Natural killer cell (primary cell): ENCODE measurements around the gene LEMD2. TPM values are rescaled to one million over a fixed set of nuclear protein-coding genes. Genes with fewer than 3 reads are reported as not detected.

Experiments
- ATAC-seq, 3 donors: fragments of 150-1000 bp in 2 of 3; fragments of 200-7000 bp in 1 of 3; cut with Tn5 transposase; 1 replicate in 1 of 3; 2 replicates in 2 of 3; pipeline ENCODE4 v1.10.0; 2021; ENCODE audit warnings: mild to moderate bottlenecking in 2 of 3, moderate library complexity in 2 of 3
- DNase-seq, 2 donors: peaks; one replicate each; pipeline versions ENCODE4 v3.0.0 to v3.0.0-alpha.2; 2013 to 2021; ENCODE audit warnings: mixed read lengths in 1 of 2
- H3K27ac ChIP-seq: one replicate; pipeline ENCODE4 v1.5.1; 2013; ENCODE audit warnings: mild to moderate bottlenecking, low read length
- H3K27me3 ChIP-seq: one replicate; pipeline ENCODE4 v1.6.1; 2013; ENCODE audit warnings: low read length; ENCODE audit not compliant: control insufficient read depth, insufficient read depth
- H3K36me3 ChIP-seq: one replicate; pipeline ENCODE4 v1.6.1; 2013; ENCODE audit warnings: low read length; ENCODE audit not compliant: control insufficient read depth, insufficient read depth
- H3K4me1 ChIP-seq: one replicate; pipeline ENCODE4 v1.6.1; 2013; ENCODE audit warnings: low read length; ENCODE audit not compliant: control insufficient read depth, insufficient read depth
- H3K4me3 ChIP-seq: one replicate; pipeline ENCODE4 v1.5.1; 2013; ENCODE audit warnings: low read length
- H3K9me3 ChIP-seq: one replicate; pipeline ENCODE4 v1.6.1; 2013; ENCODE audit warnings: low read length; ENCODE audit not compliant: control insufficient read depth, insufficient read depth
- H3K27ac Mint-ChIP-seq, 2 donors: one replicate each; pipeline ENCODE4 v1.8.0; 2022; ENCODE audit warnings: mild to moderate bottlenecking in 2 of 2, mixed read lengths in 2 of 2, moderate library complexity in 1 of 2
- H3K27me3 Mint-ChIP-seq, 2 donors: one replicate each; pipeline ENCODE4 v1.8.0; 2022; ENCODE audit warnings: low read depth in 2 of 2, mixed read lengths in 2 of 2
- H3K36me3 Mint-ChIP-seq: one replicate; pipeline ENCODE4 v1.8.0; 2022; ENCODE audit warnings: mixed read lengths
- H3K4me1 Mint-ChIP-seq, 2 donors: one replicate each; pipeline ENCODE4 v1.8.0; 2022; ENCODE audit warnings: mixed read lengths in 2 of 2
- H3K4me3 Mint-ChIP-seq: one replicate; pipeline ENCODE4 v1.8.0; 2022; ENCODE audit warnings: mild to moderate bottlenecking, moderate library complexity, mixed read lengths
- H3K9me3 Mint-ChIP-seq, 2 donors: one replicate each; pipeline ENCODE4 v1.8.0; 2022; ENCODE audit warnings: mixed read lengths in 2 of 2
- WGBS: methylation state at CpG from one replicate; pipeline ENCODE4 v1.1.7; 2013; ENCODE audit warnings: missing lambda C conversion rate; ENCODE audit not compliant: insufficient coverage; 5-methylcytosine and 5-hydroxymethylcytosine counted together
- intact Hi-C: fragments of 100-400 bp; cut with micrococcal nuclease; formaldehyde crosslinking; loops from one replicate; pipeline ENCODE4 v1.14.2; 2022
- total RNA-seq, 4 donors: library from RNA; stranded (reverse); fragments of 120-200 nt in 1 of 4; gene quantifications; one replicate each; pipeline versions ENCODE4 v1.2.3 to v1.2.4, GENCODE V29; 2013 to 2022
- TF ChIP-seq, protein P1 (sequence below): fragments of 200-600 bp; IDR thresholded peaks from one replicate; pipeline ENCODE4 v1.8.0; 2022; ENCODE audit warnings: antibody characterized with exemption

The LEMD2 gene
- total RNA-seq, 3 donors from 2014 or later (not counting 1 experiment from before 2014, with no cell fraction given) = 109 to 133 (median 121) TPM

DNA sequence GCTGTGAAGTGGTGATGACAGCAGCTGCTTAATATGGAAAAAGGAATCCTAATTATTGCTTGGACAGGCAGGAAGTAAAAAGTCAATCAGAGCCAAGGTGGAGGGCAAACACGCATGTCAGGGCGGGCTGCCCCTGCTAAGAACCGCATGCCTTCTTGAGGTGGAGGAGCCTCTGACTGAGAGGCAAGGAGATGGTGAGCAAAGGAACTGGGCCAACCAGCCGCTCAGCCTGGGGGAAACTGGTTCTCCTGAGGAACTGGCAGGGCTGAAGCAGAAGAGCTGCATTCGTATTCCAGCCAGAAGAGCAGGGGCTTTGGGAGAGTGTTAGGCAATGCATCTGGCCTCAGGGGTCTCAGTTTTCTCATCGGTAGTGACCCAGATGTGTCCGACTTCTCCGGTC, 28.0 kb upstream of the LEMD2 start:
- Histone ChIP-seq H3K27me3 (peaks cover 16% of the 10 kb centered on the region), H3K36me3 (no peaks in the 10 kb centered on the region), H3K9me3 (no peaks in the 10 kb centered on the region), H3K4me3 (no peak overlapping the region), H3K27ac (no peak overlapping the region), H3K4me1 (no peaks in the 10 kb centered on the region)
- intact Hi-C loops = no loop called here
- WGBS = 79% methylated on average over 8 of the region's 8 CpGs
- no peak for DNase-seq
- no peaks in the 10 kb centered on the region for H3K4me1 Mint-ChIP-seq
- H3K4me3 Mint-ChIP-seq = no peak overlapping the region
- H3K27ac Mint-ChIP-seq = no peak overlapping the region
- peaks cover 36 to 45% of the 10 kb centered on the region in 2 donors for H3K27me3 Mint-ChIP-seq
- H3K9me3 Mint-ChIP-seq = no peaks in the 10 kb centered on the region
- ATAC-seq = no peak
- TF ChIP-seq, protein P1, sequence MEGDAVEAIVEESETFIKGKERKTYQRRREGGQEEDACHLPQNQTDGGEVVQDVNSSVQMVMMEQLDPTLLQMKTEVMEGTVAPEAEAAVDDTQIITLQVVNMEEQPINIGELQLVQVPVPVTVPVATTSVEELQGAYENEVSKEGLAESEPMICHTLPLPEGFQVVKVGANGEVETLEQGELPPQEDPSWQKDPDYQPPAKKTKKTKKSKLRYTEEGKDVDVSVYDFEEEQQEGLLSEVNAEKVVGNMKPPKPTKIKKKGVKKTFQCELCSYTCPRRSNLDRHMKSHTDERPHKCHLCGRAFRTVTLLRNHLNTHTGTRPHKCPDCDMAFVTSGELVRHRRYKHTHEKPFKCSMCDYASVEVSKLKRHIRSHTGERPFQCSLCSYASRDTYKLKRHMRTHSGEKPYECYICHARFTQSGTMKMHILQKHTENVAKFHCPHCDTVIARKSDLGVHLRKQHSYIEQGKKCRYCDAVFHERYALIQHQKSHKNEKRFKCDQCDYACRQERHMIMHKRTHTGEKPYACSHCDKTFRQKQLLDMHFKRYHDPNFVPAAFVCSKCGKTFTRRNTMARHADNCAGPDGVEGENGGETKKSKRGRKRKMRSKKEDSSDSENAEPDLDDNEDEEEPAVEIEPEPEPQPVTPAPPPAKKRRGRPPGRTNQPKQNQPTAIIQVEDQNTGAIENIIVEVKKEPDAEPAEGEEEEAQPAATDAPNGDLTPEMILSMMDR = no peak
- H3K36me3 Mint-ChIP-seq = no peaks in the 10 kb centered on the region

DNA sequence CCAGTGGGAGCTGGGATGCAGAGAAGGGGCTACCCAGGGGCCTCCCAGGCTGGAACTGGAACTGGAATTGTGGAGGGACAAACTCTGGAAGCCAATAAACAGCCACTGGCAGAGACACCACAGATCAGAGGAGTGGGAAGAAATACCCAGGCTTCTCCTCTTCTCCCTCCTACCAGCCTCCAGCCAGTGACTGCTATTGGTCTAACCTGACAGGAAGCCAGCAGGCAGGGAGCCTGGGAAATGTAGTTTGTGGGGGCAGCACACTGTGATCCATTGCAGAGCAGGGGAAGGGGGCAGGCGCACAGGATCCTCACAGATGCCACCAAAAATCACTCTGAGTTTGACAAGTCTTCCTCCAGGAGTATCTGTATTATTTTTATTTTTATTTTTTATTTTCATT, 26.9 kb upstream of the LEMD2 start:
- no peak for ATAC-seq
- no peaks in the 10 kb centered on the region for H3K36me3 ChIP-seq
- no peaks in the 10 kb centered on the region for H3K9me3 ChIP-seq
- DNase-seq = peak in 1 of 2 donors; percentile 14
- no CpG with 5 or more reads among the region's 1 CpG for WGBS
- H3K9me3 Mint-ChIP-seq = no peaks in the 10 kb centered on the region
- TF ChIP-seq, protein P1 = no peak
- intact Hi-C loops = no loop called here
- no peaks in the 10 kb centered on the region for H3K36me3 Mint-ChIP-seq
- H3K27ac Mint-ChIP-seq = no peak overlapping the region
- no peaks in the 10 kb centered on the region for H3K4me1 Mint-ChIP-seq
- no peak overlapping the region for H3K4me3 Mint-ChIP-seq
- H3K27me3 ChIP-seq = peaks cover 27% of the 10 kb centered on the region
- H3K4me3 ChIP-seq = no peak overlapping the region
- H3K27me3 Mint-ChIP-seq = peaks cover 46 to 51% of the 10 kb centered on the region in 2 donors
- no peak overlapping the region for H3K27ac ChIP-seq
- no peaks in the 10 kb centered on the region for H3K4me1 ChIP-seq

DNA sequence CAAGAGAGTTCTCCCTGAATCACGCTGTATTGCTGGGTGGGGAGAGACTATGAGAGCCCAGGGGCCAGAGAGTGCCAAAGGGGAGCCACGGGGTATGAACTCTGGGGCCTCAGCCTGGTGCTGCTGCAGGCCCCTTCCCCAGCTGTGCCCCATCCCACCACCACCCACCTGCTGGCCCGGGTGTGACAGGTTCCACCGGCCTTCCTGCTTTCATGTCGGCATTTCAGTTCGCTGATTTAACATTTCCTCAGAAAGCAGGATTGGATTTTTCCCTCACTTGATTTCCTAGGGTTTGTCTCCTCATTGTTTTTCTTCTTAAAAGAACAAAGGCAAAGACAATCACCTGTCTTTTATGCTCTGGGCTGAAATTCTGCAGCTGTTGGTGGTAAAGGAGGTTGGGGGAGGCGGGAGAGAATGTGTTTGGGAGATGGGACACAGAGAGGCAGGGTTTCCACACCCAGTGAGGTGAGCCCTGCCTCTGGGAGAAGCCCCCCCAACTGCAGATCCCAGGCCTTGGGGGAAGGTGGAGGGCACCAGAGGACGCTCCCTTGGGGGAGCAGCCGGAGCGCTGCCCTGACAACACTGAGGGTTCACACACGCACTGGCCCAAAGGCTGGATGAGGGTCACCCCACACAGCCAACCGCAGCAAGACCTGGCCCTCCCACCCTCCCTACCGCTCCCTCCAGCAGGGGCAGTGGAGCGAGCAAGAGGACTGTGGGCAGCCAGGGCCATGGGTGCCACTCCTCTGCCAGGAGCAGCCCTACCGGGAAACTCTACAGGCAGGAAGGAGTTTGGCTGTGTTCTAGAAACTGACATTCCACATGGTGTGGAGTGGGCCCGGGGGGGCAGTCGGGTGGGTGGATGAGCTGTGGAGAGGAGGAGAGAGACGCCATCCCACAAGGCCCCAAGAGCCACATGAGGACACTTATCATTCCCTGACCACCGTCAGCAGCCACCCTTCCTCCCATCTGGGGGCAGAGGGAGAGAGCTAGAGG, 25.4 kb upstream of the LEMD2 start:
- no peak overlapping the region for H3K4me3 Mint-ChIP-seq
- H3K36me3 Mint-ChIP-seq = no peaks in the 10 kb centered on the region
- H3K27me3 Mint-ChIP-seq = peaks cover 45 to 57% of the 10 kb centered on the region in 2 donors
- TF ChIP-seq, protein P1 = no peak
- Histone ChIP-seq H3K36me3 (no peaks in the 10 kb centered on the region), H3K27me3 (peaks cover 30% of the 10 kb centered on the region), H3K27ac (no peak overlapping the region), H3K9me3 (no peaks in the 10 kb centered on the region), H3K4me3 (no peak overlapping the region), H3K4me1 (no peaks in the 10 kb centered on the region)
- DNase-seq = no peak
- no peaks in the 10 kb centered on the region for H3K9me3 Mint-ChIP-seq
- ATAC-seq = no peak
- intact Hi-C loops = no loop called here
- peaks cover 4 to 6% of the 10 kb centered on the region in 2 donors for H3K4me1 Mint-ChIP-seq
- 74% methylated on average over 15 of the region's 19 CpGs for WGBS
- H3K27ac Mint-ChIP-seq = no peak overlapping the region
